GF-D8 (cell line): ENCODE data around the gene SNU13.
"Not testable (repeated sequence)": the region's sequence is repeated elsewhere in the genome, so short reads cannot be mapped to it uniquely, and the experiment has no call there.

ENCODE experiments used
- DNase-seq: peaks from one replicate; lab custom pipeline; 2025; lab: John Stamatoyannopoulos, UW

The SNU13 gene

DNA sequence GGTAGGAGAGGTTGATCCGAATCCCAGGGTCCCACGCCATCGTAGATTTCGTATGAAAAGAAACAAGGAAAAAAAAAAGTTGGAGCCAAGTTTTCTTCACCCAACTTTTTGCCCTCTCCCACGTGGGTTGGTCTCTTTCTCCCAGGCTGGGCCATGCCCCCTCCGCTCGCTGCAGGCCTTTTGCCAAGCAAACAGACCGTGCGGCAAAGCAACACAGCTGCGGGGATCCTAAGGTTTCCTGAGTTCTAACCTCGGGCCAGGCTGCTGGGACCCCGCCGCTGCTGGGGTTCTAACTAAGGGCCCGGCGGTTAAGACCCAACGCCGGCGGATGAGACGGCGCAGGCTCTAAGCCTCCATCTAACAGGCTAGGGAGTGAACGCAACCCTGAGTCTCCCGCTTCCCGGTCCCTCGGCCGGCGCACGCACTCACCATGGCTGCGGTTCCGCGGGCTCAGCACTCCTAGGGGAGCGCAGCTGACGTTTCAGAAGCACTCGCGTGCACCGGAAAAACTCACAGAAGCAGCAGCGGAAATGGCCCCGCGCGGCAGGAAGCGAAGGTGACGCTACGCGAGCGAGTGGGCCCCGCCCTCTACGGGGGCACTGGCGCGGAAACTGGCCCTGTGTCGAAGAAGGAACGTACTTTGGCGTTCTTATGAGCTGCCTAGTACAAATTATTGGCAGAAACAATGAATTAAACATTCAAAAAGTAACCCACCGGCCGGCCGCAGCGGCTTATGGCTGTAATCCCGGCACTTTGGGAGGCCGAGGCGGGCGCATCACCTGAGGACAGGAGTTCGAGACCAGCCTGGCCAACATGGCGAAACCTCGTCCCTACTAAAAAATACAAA, at the start of gene SNU13:
Gene SNU13 (minus strand): TSS at position 503 of the 847 bp plus-strand sequence. CDS start 71 bp downstream, at position 432.
- DNase-seq: peak; percentile 84

DNA sequence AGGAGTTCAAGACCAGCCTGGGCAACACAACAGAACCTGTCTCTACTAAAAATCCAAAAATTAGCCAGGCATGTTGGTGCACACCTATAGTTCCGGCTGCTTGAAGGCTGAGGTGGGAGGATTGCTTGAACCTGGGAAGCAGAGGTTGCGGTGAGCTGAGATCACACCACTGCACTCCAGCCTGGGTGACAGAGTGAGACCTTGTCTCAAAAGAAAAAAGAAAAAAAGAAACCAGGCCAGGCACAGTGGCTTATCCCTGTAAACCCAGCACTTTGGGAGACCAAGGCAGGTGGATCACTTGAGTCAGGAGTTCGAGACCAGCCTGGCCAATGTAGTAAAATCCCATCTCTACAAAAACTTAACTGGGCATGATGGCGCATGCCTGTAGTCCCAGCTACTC, 44.6 kb upstream of the SNU13 start:
- DNase-seq: not testable (repeated sequence)

GRCh38 chr22:41732096-41732772, 43.6 kb upstream of the SNU13 start:
- DNase-seq: no peak

DNA sequence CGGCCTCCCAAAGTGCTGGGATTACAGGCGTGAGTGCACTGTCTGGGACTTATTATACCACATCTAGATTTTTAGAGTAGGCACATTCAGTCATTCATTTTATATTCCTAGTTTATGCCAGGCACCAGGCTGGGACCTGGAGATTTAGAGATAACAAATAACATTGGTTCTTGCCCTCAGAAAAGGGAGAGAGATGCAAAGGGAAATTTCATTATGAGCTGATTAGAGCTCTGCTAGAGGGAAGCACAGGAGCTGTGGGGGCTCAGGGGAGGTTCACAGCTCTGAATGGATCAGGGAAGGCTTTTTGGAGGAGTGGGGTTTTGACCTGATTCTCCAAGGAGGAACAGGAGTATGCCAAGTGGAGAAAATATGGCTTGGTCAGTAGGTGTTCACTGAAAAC, 42.9 kb upstream of the SNU13 start:
- DNase-seq: no peak

DNA sequence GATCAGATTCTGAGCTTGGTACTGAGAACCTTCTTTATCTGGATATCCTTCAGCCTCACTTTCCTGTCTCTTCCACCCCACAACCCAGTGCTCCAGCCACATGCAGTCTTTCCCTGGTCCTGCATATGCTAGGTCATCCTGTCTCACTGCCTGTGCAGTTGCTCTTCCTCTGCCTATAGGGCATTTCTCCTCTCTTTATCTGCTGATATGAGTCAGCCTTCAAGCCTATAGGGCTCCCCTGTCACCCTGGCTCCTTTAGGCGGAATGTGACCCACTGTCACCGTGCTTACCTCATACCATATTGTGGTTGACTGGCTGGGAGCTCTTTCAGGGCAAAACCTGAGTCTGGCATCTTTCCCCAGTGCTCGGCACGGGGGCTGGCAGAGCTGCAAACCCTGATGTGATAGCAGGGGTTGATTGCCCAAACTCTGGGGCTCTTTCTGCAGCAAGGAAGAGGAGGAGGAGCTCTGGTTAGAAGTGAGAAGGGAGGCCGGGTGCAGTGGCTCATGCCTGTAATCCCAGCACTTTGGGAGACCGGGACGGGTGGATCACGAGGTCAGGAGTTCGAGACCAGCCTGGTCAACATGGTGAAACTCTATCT, 36.9 kb upstream of the SNU13 start:
- no peak for DNase-seq

- DNase-seq: no peak
Measured at GRCh38 chr22:41722496-41722895, 33.8 kb upstream of the SNU13 start.

DNA sequence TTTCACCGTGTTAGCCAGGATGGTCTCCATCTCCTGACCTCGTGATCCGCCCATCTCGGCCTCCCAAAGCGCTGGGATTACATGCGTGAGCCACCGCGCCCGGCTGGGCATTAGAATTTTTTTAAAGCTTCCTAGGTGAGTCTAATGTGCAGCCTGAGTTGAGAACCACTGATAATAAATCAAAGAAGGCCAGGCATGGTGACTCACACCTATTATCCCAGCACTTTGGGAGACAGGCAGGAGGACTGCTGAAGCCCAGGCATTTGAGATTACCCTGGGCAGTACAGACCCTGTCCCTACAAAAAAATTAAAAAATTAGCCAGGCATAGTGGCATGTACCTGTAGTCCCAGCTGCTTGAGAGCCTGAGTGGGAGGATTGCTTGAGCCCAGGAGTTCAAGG, 24.3 kb upstream of the SNU13 start:
- DNase-seq: no peak

- DNase-seq: no peak
Measured at GRCh38 chr22:41709341-41709740, 20.7 kb upstream of the SNU13 start.

DNA sequence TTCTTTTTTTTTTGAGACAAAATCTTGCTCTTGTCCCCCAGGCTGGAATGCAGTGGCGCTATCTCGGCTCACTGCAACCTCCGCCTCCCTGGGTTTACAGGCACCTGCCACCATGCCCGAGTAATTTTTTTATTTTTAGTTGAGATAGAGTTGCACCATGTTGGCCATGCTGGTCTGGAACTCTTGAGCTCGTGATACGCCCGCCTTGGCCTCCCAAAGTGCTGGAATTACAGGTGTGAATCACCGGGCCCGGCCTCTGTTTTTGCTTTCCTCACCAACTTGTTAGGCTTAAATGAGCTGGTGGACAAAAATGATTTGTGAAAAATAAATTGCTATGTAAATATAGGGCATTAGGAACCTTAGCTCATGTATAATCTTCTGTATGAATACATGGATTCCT, 14.1 kb upstream of the SNU13 start:
- no peak for DNase-seq

- DNase-seq: no peak
Measured at GRCh38 chr22:41700108-41700364, 11.4 kb upstream of the SNU13 start.

DNA sequence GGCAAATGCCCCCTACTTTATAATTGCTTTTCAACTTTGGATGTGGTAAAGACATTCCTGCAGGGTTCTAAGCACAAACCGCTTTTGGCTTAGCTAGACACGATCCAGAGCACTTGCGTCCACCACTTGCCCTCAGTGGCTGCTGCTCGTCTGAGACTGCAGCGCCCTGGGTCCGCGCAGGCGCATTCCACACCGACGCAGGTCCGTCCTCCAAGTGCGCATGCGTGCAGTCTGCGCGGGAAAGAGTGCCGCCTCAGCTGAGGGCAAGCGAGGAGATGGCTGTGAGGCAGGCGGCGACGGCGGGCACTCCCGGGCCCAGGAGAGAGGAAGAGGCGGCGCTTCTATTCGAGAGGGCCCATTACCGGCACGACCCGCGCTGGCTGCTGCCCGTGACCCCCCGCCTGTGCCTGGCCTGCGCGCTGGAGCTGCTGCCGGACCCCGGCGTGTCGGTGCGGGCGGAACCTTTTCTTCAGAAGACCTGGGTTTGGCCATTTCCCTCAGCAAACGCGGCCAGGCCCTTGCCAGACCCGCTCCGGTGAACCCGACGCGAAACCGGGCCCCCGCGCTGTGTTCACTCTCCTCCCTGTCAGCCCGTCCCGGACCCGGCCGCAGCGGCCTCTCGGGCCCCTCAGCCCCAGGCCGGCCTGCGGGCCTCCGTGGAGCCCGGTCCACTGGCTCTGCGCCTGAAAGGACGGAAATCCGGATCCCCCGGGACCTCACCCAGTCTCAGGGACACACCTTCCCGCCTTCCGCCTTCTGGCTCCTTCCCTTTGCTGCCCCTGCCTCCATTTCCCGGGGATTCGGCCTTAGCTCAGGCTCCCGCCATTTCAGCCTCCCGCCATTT, 10.8 kb upstream of the SNU13 start, which contains the start of gene MEI1:
Gene MEI1 (plus strand): TSS at position 240 of the 844 bp plus-strand sequence. CDS start 36 bp downstream, at position 276.
- DNase-seq: no peak

- peak; percentile 76 for DNase-seq
Measured at GRCh38 chr22:41697126-41697775, 8.6 kb upstream of the SNU13 start.

DNA sequence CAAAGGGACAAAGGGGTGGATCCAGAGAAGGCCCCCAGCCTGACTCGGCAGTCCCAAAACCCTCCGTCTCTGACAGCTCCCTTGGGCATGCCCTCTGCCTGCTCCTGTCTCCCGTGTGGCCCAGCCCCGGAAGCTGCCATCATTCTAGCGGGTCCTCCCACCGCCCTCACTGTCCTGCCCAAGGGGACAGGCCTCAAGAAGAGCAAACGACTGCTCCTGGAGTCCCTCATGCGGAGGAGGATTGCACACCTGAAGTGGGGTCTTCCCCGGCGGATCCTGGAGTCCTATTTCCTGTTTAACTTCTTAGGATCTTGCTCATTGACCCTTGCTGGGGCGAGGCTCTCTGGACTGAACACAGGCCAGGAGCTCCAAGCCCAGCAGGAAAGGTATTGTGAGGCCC, 8.0 kb upstream of the SNU13 start:
- peak; percentile 18 for DNase-seq

- DNase-seq: no peak
Measured at GRCh38 chr22:41695211-41695610, 6.5 kb upstream of the SNU13 start.

GRCh38 chr22:41690476-41690875, 1.8 kb upstream of the SNU13 start:
- DNase-seq: no peak

GRCh38 chr22:41687901-41688364, 734 bp downstream of the SNU13 start:
- DNase-seq: no peak

DNA sequence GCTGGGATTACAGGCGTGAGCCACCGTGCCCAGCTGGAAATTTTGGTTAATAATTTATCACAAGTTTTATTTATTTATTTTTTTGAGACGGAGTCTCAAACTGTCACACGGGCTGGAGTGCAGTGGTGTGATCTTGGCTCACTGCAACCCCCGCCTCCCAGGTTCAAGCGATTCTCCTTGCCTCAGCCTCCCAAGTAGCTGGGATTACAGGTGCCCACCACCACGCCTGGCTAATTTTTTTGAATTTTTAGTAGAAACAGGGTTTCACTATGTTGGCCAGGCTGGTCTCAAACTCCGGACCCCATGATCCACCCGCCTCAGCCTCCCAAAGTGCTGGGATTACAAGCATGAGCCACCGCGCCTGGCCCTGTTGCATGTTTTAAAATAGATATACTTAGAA, 1.8 kb downstream of the SNU13 start:
- DNase-seq: not testable (repeated sequence)

DNA sequence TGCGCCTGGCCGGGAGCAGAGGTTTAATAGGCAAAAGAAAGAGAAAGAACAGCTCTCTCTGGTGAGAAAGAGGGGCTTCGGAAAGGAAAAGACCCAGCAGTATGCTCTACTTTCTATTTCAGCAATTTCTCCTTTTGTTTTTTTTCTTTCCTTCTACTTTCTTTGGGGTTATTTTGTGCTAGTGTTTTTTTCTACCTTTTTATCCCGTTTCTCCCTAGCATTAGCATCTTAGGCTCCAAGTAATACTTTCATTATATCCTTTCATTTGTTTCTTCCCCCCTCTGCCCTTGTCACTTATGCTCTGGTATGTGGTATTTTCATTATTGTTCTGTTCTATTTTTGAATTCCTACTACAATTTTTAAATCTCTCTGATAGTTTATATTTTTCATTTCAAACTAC, 4.5 kb downstream of the SNU13 start:
- DNase-seq: no peak

DNA sequence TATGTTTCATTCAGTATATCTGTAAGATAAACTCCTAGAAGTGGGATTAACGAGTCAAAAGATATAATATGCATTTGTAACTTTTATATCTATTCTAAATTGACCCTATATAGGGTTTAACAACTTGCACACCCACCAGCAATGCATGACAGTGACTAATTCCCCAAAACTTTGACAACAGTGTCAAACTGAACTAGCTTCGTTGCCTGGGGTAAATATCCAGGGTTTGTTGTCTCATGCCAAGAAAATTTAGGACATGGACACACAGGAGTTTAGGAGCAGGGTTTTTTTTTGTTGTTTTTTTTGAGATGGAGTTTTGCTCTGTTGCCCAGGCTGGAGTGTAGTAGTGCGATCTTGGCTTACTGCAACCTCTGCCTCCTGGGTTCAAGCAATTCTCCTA, 5.1 kb downstream of the SNU13 start:
- no peak for DNase-seq

DNA sequence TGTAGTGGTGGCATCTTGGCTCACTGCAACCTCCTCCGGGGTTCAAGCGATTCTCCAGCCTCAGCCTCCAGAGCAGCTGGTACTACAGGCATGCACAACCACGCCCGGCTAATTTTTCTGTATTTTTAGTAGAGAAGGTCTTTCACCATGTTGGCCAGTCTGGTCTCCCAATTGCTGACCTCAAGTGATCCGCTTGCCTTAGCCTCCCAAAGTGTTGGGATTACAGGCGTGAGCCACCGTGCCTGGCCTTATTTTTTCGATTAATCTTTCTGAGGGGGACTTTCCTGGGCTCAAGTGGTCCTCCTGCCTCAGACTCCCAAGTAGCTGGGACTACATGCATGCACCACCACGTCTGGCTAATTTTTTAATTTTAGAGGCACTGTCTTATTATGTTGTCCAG, 5.6 kb downstream of the SNU13 start:
- no peak for DNase-seq

DNA sequence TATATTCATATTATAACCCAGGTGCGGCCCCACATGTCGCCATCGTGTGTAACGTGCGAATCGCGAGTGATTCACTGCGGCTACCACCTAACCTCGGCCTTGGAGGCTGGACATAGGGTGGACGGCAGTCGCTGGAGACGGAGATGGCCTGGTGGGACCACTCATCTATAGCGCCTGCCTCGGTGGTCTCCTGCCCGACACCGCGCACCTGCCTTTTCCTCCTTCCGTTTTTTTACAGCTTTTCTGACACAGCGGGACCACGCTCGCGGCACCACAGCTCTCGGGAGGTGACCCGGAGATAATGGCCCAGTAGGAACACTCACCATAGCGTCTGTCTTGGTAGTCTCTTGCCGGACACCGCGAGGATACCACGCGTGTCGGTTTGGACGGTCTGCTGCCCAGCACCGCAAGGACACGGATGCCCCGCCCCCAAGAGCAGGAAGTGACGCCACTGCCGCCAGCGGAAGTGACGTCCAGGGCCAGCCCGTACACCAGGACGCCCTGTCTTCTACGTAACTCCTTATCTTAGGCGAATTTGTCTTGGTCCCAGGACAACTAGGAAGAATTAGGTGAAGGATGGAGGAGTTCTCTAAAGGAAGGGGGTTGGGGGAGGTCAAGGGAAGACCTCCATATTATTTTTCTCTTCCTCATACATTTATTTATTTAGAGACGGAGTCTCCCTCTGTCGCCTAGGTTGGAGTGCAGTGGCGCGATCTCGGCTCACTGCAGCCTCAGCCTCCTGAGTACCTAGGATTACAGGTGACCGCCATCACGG, 6.4 kb downstream of the SNU13 start:
- peak; percentile 13 for DNase-seq
